CD4-positive, alpha-beta T cell treated with Interleukin-2 at 100 ng/mL for 4 hours (primary cell): ENCODE data around the gene SH3PXD2B.
A peak's percentile ranks its signal among the peaks of the same experiment; 100 is the strongest.

Experiments
- DNase-seq: peaks from one replicate; pipeline ENCODE4 v3.0.0-alpha.2; 2020; ENCODE audit warnings: low spot score

Gene SH3PXD2B

DNA sequence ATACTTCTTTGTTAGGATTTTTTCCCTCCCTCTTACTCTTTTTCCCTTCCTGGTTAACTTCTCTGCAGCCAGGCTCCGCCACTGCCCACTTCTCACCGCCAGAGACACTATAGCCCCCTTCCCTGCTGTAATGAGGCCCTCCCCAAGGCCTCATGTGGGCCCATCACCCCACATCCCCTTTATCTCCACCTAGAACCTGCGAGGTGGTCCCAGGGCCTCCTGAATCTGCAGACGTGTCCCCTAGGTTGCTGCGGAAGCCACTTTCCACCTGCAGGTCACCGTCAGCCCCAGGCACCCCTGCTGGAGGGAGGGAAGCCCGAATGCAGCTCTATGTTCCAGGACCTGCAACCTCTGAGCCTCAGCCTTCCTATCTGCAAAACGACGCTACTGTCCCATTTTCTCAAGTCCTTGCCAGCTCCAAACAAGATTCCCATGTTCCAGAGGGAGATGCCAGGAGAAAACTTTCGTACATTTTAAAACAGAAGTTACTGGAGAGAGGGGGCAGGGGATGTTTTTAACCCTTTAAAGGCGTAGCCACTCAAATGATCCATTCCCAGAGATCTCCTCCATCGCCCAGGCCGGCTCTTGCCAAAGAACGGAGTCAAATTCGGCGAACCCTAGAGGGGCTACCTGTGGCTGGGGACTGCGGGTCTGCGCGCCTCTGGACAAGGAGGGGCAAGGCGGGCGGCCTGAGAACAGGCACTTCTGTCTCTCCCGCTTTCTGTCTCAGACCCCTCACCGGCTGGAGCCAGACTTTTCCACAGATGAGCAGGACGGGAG is 929 bp downstream of the SH3PXD2B start:
- no peak for DNase-seq

DNA sequence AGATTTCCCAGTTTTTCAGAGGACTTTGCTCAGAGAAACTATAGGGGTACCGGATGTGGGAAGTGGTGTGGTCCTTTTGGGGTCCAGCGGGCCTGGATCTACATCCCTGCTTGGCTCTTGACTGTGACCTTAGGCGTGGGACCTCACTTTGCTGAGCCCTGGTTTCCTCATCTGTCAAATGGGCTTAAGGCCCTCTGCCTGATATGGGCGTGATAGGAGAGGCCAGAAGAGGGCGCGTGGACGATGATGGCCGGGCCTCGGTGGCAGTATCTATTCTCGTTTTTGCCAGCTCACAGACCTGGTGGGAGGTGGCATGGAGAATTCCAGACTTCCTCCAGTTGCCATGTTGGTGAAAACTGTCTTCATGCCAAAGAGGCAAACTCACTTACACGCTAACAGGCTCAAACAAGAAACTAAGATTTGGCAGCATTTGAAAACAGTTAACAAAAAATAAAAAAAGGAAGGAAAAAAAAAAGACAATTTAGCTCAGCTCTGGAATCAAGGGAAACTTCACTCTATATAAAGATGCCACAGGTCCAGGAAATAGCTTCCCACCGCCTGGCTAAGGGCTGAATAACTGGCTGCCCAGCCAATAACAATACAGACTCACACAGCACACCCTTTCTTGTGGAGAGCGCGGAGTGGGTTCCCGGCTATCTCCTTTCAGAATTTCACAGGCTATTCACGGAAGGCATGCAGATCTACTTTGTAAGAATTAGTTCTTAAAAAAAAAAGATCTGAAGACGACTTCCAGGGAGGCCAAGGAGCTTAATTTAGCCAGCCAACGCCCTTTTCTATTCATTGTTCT is 1.7 kb downstream of the SH3PXD2B start:
- DNase-seq = no peak

- DNase-seq = no peak
Observed at GRCh38 chr5:172451771-172452197, 2.5 kb downstream of the SH3PXD2B start.

DNA sequence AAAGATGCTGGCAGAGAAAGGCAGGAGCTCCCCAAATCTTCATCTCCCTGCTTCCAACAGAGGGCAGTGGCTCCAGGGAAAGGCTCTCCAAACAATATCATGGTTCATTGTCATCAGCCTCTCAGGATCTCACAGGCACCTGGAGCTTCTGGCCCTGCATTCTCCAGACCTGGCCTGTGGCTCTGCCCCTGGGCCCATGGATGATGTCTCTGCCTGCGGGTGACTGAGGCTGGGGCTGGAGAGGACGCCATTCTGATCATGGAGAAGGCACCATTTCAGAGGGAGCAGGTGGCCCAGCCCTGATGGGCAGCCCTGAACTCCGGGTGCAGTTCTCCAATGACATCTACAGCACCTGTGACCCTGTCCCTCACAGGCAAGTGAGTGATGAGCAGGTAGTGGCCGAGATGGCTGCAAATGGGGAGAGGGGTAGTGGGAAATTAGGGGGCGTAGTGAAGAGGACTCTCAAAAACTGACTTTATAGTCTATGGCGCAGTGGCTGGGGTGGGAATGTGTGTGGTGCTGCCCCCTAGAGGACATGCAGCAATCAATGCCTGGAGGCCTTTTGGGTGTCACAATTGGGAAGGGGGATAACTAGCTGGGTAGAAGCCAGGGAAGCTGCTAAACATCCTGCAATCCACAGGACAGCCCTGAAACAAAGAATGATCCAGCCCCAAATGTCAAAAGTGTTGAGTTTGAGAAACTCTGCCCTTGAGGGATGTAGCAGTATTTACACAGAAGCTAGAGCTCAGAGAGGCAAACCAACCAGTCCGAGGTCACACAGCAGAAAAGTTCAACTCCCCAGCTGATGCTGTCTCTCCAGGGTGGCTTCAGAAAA is 3.2 kb downstream of the SH3PXD2B start:
- peak; percentile 34 for DNase-seq

DNA sequence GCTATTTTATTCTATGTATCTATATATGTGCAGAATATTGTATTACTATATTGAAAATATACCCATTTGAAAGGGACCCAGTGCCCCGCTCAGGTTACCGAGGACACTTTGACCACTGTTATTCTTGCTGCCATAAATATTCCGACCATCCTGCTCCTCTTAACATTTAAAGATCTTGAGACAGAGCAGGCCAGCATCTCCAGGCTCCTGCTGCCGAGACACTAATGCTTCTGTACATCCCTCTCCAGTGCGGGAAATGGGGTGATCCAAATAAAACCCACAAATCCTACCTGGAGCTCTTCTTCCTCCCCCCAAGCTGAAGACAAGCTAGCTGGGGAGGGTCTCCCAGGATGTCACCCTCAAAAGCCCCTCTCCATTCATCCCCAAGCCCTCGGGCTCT is 3.9 kb downstream of the SH3PXD2B start:
- no peak for DNase-seq

GRCh38 chr5:172448999-172449398 is 5.3 kb downstream of the SH3PXD2B start:
- DNase-seq = no peak

- no peak for DNase-seq
Observed at GRCh38 chr5:172447646-172448365, 6.5 kb downstream of the SH3PXD2B start.

- no peak for DNase-seq
Observed at GRCh38 chr5:172446336-172447051, 7.8 kb downstream of the SH3PXD2B start.

- DNase-seq = no peak
Observed at GRCh38 chr5:172445866-172446265, 8.5 kb downstream of the SH3PXD2B start.

DNA sequence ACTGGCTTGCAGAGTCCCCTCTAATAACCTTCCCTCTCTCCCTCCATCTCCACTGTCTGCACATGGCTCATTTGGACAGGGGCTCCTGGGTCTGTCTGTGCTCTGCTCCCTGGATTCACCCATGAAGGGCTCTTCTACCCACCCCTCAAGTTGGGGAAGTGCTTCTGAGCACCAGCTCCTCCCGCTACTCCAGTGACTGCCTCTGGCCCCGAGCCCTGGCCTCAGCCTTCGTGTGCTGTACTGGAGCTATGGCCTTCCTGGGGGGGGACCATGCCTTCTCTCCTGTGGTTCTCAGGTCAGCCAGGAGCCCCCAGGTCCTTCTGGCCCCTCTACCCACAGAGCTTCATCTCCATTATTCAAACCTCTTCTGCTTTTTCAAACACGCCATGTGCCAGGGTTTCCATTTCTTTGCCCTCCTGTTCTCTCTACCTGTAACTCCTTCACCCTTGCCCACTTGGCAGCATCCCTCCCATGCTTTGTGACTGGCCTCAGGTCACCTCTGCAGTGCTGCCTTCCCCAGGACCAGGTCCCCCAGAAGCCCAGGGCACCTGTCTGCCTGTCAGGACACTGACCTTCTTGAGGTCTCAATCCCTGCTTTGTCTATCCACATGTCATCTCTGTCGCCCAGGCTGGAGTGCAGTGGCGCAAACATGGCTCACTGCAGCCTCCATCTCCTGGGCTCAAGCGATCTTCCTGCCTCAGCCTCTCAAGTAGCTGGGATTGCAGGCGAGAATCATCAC is 9.5 kb downstream of the SH3PXD2B start:
- no peak for DNase-seq

DNA sequence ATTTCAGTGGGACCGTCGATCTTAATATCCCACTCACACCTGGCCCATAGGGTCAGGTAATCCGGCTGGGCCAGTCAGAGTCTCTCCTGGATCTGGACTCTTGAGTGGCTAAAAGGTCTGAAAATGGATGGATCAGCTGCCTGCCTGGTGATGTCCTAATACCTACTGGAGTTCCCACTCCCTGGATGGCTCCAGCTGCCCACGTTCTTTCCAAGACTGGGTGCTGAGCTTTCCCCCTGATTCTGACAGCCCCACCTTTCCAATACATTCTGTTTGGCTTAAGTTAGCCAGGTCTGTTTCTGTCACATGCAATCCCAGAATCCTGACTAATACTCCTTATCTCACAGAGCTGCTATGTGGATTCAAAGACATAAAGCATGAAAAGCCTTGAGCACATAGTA is 10.2 kb downstream of the SH3PXD2B start:
- no peak for DNase-seq

DNA sequence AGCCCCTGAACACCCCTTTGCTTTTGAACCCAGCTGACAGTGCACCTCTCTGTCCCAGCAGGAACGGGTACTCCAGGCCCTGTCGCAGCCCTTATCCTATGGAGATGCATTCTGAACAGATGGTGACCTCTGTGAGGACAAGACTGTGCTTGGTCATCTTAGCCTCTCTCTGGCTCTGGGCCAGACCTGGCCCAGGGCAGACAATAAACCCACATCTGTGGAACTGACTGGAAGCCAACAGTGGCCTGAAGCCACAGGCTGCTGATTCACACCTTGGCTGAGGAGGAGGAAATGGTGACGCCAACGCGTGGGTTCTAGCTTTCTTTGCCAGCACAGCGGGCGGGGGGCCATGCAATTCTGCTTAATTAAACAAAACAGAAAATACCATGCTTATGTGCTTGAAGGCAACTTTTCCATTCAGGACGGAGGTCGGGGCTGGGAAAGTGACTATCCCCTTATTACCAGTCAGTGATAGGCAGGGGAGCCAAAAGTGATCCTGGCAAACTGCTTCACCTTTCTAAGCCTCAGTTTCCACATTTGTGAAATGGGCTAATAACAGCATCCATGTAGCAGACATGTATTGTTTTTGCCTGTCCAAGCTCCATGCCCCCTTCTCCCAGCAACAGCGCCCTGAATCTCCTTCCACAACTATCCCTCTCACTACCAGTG is 10.8 kb downstream of the SH3PXD2B start:
- no peak for DNase-seq

DNA sequence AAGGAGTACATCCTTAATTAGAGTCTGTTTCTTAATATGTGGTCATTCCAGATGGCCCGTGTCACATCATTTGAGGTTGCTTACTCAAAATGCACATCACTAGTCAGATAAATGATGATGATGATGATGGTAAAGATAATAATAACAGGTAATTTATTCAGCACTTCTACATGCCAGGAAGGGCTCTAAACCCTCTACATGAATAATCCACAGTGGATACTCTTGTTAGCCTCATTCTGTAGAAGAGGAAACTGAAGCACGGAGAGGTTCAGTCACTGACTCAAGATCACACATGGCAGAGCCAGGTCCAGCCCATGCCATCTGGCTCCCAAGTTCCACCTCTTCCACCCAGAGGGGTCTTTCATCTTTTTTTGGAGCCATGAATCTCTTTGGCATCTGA is 11.7 kb downstream of the SH3PXD2B start:
- no peak for DNase-seq

DNA sequence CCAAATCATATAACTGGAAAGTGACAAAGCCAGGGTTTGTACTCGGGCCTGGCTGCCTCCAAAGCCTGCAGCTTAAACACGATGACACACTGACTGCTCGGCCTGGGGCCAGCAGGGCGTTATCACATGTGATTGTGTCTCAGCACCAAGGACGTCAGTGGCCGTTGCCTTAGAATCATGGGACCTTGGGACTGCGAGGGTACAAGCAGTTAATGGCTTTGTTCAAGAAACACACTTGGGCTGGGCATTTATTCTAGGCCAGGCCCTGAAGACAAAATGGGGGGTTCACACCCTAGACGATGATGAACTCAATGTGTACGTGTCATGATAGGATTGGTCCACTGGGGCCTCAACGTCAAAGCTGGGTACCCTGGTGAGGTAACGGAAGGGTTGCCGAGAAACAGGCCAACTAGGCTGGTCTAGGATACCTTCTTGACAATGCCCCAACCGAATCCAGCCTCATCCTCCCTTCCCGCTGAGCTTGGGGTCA is 13.0 kb downstream of the SH3PXD2B start:
- DNase-seq = no peak

GRCh38 chr5:172440486-172440885 is 13.8 kb downstream of the SH3PXD2B start:
- no peak for DNase-seq

DNA sequence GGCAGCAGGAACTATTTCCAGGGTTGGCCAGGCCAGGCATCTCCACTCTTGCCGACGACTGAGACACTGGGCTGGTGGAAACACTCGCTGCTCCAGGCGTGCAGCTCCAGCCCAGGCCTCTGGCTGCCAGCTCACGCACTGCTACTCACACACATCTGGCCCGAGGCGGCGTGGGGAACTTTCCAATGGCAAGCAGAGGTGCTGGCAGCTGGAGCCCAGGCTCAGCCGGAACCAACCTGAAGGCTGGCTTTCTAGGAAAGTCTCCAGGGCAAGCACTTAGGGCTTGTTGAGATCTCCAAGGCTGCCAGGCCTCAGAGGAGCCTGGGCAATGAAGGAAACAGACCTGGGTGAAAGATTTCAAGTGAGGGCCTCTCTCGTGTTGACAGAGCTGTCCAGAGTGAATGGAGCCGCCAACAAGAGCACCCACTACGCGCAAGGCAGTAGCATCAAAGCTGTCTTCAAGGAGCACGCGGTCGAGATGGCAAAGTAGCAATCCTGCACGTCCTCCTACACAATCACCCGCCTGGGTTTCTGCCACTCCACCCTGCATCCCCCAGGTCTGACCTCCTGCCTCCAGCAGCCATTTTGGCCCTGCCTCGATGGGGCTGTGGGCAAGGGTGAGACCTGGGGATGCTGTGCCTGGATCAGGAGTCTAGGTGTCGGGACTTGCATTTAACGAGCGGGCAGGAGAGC is 14.4 kb downstream of the SH3PXD2B start:
- DNase-seq = no peak

GRCh38 chr5:172438319-172438668 is 16.0 kb downstream of the SH3PXD2B start:
- no peak for DNase-seq

GRCh38 chr5:172437445-172438318 is 16.6 kb downstream of the SH3PXD2B start:
- no peak for DNase-seq
